Effector memory CD4-positive, alpha-beta T cell (primary cell): ENCODE results near the gene ITGAL.
"Not testable (repeated sequence)": the region's sequence is repeated elsewhere in the genome, so short reads cannot be mapped to it uniquely, and the experiment has no call there.

Experiments used
- DNase-seq, 3 donors: peaks; one replicate each; pipeline ENCODE4 v3.0.0-alpha.2; 2020
- H3K27ac ChIP-seq: 2 replicates; pipeline ENCODE4 v1.7.0; 2013; ENCODE audit warnings: mild to moderate bottlenecking, low read length, moderate library complexity; ENCODE audit not compliant: insufficient read depth, poor library complexity, severe bottlenecking
- H3K27me3 ChIP-seq: replicated peaks from 2 replicates; pipeline ENCODE4 v1.7.0; 2013; ENCODE audit warnings: mild to moderate bottlenecking, low read length; ENCODE audit not compliant: insufficient read depth, control insufficient read depth, poor library complexity, severe bottlenecking
- H3K36me3 ChIP-seq: 2 replicates; pipeline ENCODE4 v1.7.0; 2013; ENCODE audit warnings: mild to moderate bottlenecking, low read length, moderate library complexity; ENCODE audit not compliant: control insufficient read depth, insufficient read depth
- H3K4me1 ChIP-seq: 2 replicates; pipeline ENCODE4 v1.7.0; 2013; ENCODE audit warnings: low read length, mild to moderate bottlenecking; ENCODE audit not compliant: control insufficient read depth, insufficient read depth, poor library complexity, severe bottlenecking
- H3K4me3 ChIP-seq: 2 replicates; pipeline ENCODE4 v1.7.0; 2013; ENCODE audit warnings: low read length, low read depth, mild to moderate bottlenecking; ENCODE audit not compliant: insufficient read depth, poor library complexity, severe bottlenecking
- H3K9me3 ChIP-seq: 2 replicates; pipeline ENCODE4 v1.7.0; 2013; ENCODE audit warnings: mild to moderate bottlenecking, low read length, moderate library complexity; ENCODE audit not compliant: control insufficient read depth

The ITGAL gene

GRCh38 chr16:30533146-30533522 is 60.6 kb downstream of the ITGAL start:
- Histone ChIP-seq H3K36me3 (peaks cover 8% of the 10 kb centered on the region), H3K27ac (peak overlapping the region; percentile 35), H3K9me3 (no peaks in the 10 kb centered on the region), H3K4me3 (no peak overlapping the region), H3K4me1 (peaks cover 22% of the 10 kb centered on the region), H3K27me3 (no peaks in the 10 kb centered on the region)
- no peak for DNase-seq

GRCh38 chr16:30533748-30534367 is 61.3 kb downstream of the ITGAL start:
- peaks cover 8% of the 10 kb centered on the region for H3K36me3 ChIP-seq
- no peaks in the 10 kb centered on the region for H3K9me3 ChIP-seq
- peak overlapping the region; percentile 70 for H3K4me3 ChIP-seq
- H3K27ac ChIP-seq = peak overlapping the region; percentile 94
- peaks cover 22% of the 10 kb centered on the region for H3K4me1 ChIP-seq
- H3K27me3 ChIP-seq = no peaks in the 10 kb centered on the region
- DNase-seq = no peak

DNA sequence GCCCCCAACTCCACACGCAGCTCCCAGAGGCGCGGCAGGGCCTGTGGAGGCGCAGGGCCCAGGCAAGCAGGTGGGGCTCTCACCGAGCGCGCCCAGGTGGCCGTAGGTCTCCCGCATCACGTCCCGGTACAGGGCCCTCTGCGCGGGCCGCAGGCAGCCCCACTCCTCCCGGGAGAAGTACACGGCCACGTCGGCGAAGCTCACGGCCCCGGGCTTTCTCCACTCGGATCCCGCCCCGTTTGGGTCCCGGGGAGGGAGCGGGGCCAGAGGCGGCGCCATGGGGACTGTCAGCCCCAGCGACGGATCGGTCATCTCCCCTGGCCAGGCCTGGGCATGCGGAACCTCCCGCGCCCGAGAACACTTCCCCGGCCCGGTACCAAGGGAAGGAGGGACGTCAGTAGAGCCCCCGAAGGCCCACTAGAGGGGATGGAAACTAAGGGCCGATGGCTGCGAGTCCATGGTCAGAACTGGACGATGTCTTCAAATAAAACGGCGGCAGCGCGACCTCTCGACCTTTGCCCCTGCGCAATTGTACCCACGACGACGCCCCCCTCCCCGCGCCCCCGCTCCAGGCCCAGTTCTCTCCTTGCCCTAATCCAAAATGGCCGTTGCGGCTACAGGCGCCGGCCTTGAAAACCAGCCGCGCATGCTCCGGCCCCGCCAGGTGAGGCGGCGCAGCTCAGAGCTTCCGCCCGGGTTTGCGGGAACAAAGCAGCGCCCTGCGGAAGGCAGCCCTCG is 62.0 kb downstream of the ITGAL start, which contains the start of gene ZNF747:
TSS of gene ZNF747 (minus strand) at position 491 of the 738 bp plus-strand sequence. CDS start at position 312, 179 bp downstream.
- no peaks in the 10 kb centered on the region for H3K9me3 ChIP-seq
- peak within 1 kb of the TSS; percentile 94 for H3K27ac ChIP-seq
- H3K36me3 ChIP-seq = peaks cover 8% of the 10 kb centered on the region
- peaks cover 22% of the 10 kb centered on the region for H3K4me1 ChIP-seq
- peak; percentile 81 to 87 (median 85) for DNase-seq
- no peaks in the 10 kb centered on the region for H3K27me3 ChIP-seq
- peak within 1 kb of the TSS; percentile 70 for H3K4me3 ChIP-seq

DNA sequence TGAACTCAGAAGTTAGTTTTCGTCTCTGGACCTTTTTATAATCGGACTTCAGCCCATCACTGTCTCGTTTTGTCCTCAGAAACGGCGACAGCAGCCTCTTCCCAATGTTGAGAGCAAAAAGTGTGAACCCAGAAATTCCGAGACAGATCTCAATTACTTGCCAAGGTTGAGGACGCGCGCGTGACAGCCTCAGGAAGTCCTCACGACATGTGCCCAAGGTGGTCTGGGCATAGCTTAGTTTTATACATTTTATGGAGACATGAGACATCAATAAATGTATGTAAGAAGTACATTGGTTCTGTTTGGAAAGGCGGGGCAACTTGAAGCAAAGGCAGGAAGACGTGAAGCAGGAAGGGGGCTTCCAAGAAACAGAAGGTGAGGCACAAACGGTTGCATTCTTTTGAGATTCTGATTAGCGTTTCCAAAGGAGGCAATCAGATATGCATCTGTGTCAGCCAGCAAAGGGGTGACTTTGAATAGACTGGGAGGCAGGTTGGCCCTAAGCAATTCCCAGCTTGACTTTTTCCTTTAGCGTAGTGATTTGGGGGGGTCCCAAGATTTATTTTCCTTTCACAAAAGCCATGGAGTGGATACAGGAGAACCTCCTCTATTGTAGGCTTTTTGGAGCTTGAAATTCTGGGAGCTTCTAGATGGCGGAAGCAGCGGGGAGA is 62.7 kb downstream of the ITGAL start:
- DNase-seq = peak in 1 of 3 donors; percentile 26
- Histone ChIP-seq H3K27ac (peak overlapping the region; percentile 94), H3K36me3 (peaks cover 8% of the 10 kb centered on the region), H3K4me1 (peaks cover 22% of the 10 kb centered on the region), H3K9me3 (no peaks in the 10 kb centered on the region), H3K4me3 (peak overlapping the region; percentile 70), H3K27me3 (no peaks in the 10 kb centered on the region)

- Histone ChIP-seq H3K9me3 (no peaks in the 10 kb centered on the region), H3K4me3 (peak overlapping the region; percentile 70), H3K27me3 (no peaks in the 10 kb centered on the region), H3K4me1 (peaks cover 22% of the 10 kb centered on the region), H3K36me3 (peaks cover 8% of the 10 kb centered on the region), H3K27ac (peak overlapping the region; percentile 94)
- peak; percentile 28 to 42 (median 36) for DNase-seq
Observed at GRCh38 chr16:30535777-30536190, 63.2 kb downstream of the ITGAL start.

- H3K4me3 ChIP-seq, H3K36me3 ChIP-seq, DNase-seq, H3K27me3 ChIP-seq, H3K9me3 ChIP-seq: not testable (repeated sequence)
- peak overlapping the region; percentile 94 for H3K27ac ChIP-seq
- H3K4me1 ChIP-seq = peaks cover 22% of the 10 kb centered on the region
Observed at GRCh38 chr16:30536391-30537024, 64.0 kb downstream of the ITGAL start.

DNA sequence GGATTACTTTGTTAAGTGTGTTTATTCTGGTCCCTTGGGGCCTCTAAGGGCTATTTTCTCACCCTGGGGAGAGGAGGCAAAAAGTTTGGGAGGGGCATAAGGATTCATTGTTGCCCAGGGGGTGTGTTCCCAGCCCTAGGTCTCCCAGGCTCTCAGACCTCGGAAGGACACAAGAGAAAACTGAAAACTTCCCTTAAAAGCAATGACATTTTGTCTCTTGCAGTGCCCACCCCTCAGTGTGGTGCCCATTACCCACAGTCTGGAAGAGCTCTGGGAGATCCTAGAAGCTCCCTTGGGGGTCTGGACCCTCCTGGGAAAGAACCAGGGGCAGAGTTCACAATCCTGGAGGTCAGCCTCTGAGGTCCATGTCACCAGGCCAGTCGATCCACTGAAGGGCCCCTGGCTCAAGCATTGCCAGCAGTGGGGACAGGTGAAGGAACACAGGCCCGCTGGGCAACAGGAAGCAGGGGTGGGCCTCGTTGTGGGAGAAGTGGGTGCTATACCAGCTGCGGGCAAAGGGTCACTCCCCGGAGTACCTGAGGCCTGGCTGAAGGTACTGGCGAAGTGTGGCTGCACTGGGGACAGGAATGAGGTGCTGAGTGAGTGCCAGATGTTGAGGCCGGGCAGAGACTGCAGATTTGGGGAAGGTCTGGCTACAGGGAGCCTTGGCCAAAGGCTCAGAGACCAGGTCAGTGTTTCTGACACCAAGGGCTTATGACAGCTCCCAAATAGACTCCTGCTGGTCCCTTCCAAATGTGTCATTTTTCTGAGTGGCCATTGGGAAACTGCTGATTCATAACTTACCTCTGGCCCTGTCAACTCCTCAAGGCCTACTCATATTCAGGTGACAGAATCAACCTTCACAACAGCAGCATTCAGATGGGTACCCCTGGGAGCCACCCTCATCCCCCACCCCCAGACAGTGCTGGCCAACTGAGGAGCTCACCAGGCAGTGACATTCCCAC is 66.7 kb downstream of the ITGAL start:
- no peaks in the 10 kb centered on the region for H3K9me3 ChIP-seq

GRCh38 chr16:30539986-30540526 is 67.5 kb downstream of the ITGAL start:
- not testable (repeated sequence) for H3K9me3 ChIP-seq, H3K4me3 ChIP-seq, H3K27ac ChIP-seq

More for the DNA sequence above, 66.7 kb downstream of the ITGAL start:
- Histone ChIP-seq H3K4me3 (no peak overlapping the region), H3K36me3 (no peaks in the 10 kb centered on the region), H3K4me1 (peaks cover 12% of the 10 kb centered on the region), H3K27ac (no peak overlapping the region), H3K27me3 (no peaks in the 10 kb centered on the region)
- no peak for DNase-seq

More at GRCh38 chr16:30539986-30540526, 67.5 kb downstream of the ITGAL start:
- H3K27me3 ChIP-seq, H3K36me3 ChIP-seq, DNase-seq: not testable (repeated sequence)
- H3K4me1 ChIP-seq = peaks cover 11% of the 10 kb centered on the region
